HEK293 (cell line): Measurements from ENCODE around the gene CSRP1.

ENCODE experiments used
- CTCF ChIP-seq: fragments of 450-650 bp; formaldehyde crosslinking; IDR thresholded peaks from 2 replicates; pipeline ENCODE4 v1.5.1; 2016; ENCODE audit warnings: missing biosample characterization, missing genetic modification characterization
- KLF9 ChIP-seq: fragments of 450-650 bp; formaldehyde crosslinking; IDR thresholded peaks from 2 replicates; pipeline ENCODE4 v1.5.1; 2016; ENCODE audit warnings: missing biosample characterization, missing genetic modification characterization, low read depth
- PRDM10 ChIP-seq: fragments of 450-650 bp; formaldehyde crosslinking; IDR thresholded peaks from 2 replicates; pipeline ENCODE4 v1.5.1; 2016; ENCODE audit warnings: missing biosample characterization, missing genetic modification characterization
- ZNF423 ChIP-seq: fragments of 450-650 bp; formaldehyde crosslinking; IDR thresholded peaks from 2 replicates; pipeline ENCODE4 v1.5.1; 2016; ENCODE audit warnings: missing biosample characterization, missing genetic modification characterization
- ZNF558 ChIP-seq: fragments of 450-650 bp; formaldehyde crosslinking; IDR thresholded peaks from 2 replicates; pipeline ENCODE4 v1.5.1; 2016; ENCODE audit warnings: missing biosample characterization, missing genetic modification characterization
- ZNF639 ChIP-seq: fragments of 450-650 bp; formaldehyde crosslinking; IDR thresholded peaks from 2 replicates; pipeline ENCODE4 v1.5.1; 2016; ENCODE audit warnings: missing biosample characterization, missing genetic modification characterization

GRCh38 chr1:201491896-201492511 is 14.9 kb downstream of the CSRP1 start:
- TF ChIP-seq CTCF (no peak), KLF9 (tag by site-specific recombination) (no peak), PRDM10 (tag by site-specific recombination) (no peak), ZNF558 (tag by site-specific recombination) (no peak), ZNF639 (no peak), ZNF423 (tag by site-specific recombination) (no peak)
